Ovary (tissue), 3 donors: ENCODE measurements around the gene RGS3.

Source experiments
- EP300 ChIP-seq: sonication (generic); formaldehyde crosslinking; IDR thresholded peaks from one replicate; pipeline ENCODE4 v1.6.1; 2017; ENCODE audit warnings: antibody characterized with exemption
- POLR2A ChIP-seq: fragments of 450-650 bp; IDR thresholded peaks from one replicate; pipeline ENCODE4 v1.6.1; 2017; ENCODE audit warnings: antibody characterized with exemption, mild to moderate bottlenecking, moderate library complexity
- TF ChIP-seq, protein P1 (sequence below), 3 donors: fragments of 450-650 bp in 2 of 3; fragments of 200-600 bp in 1 of 3; IDR thresholded peaks; one replicate each; pipeline versions ENCODE4 v1.5.1 to v1.8.0; 2016 to 2022; ENCODE audit warnings: antibody characterized with exemption in 3 of 3, mild to moderate bottlenecking in 1 of 3
- donor health status: DM: no; HTN: no; CAD: no.

DNA sequence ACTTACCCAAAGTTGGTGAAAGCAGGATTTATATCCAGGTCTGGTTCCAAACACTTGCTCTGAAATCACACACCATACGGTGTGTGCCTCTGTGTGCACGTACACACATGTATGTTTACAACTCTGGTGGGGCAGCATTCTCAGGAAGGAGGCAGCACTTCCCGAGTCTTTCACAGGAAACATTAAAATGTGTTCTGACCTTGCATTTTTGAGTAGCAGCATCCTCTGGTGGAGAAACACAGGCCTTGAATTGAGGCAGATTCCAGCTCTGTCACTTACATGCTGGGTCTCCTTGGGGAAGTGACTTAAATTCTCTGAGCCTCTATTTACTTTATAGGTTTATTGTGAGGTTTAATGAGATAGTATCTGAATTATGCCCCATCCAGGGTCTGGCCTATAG, 126.4 kb downstream of the RGS3 start:
- no peak for TF ChIP-seq EP300
- no peak for TF ChIP-seq POLR2A
- TF ChIP-seq, protein P1, sequence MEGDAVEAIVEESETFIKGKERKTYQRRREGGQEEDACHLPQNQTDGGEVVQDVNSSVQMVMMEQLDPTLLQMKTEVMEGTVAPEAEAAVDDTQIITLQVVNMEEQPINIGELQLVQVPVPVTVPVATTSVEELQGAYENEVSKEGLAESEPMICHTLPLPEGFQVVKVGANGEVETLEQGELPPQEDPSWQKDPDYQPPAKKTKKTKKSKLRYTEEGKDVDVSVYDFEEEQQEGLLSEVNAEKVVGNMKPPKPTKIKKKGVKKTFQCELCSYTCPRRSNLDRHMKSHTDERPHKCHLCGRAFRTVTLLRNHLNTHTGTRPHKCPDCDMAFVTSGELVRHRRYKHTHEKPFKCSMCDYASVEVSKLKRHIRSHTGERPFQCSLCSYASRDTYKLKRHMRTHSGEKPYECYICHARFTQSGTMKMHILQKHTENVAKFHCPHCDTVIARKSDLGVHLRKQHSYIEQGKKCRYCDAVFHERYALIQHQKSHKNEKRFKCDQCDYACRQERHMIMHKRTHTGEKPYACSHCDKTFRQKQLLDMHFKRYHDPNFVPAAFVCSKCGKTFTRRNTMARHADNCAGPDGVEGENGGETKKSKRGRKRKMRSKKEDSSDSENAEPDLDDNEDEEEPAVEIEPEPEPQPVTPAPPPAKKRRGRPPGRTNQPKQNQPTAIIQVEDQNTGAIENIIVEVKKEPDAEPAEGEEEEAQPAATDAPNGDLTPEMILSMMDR (IDR thresholded peaks at IDR 0.05), result peak; percentile 14 to 51 (median 15)
